K562 treated with DMSO at 1 percent for 12 hours (cell line): ENCODE measurements around the gene CLEC4E. TPM values are rescaled to one million over a fixed set of nuclear protein-coding genes. Genes with fewer than 3 reads are reported as not detected.

Source experiments
- total RNA-seq: library from RNA; unstranded; fragments of 300-600 nt; gene quantifications from 2 replicates; pipeline ENCODE4 v1.2.3, GENCODE V29; 2022; ENCODE audit not compliant: insufficient read depth

CLEC4E gene
- not detected in 2 replicates for total RNA-seq

GRCh38 chr12:8540831-8541230 is at the start of gene CLEC4E:
Gene CLEC4E (minus strand): TSS chr12:8540905. CDS start chr12:8540797, 108 bp downstream.

GRCh38 chr12:8513256-8513655 is 27.4 kb downstream of the CLEC4E start, which contains the start of gene CLEC4D:
Gene CLEC4D (plus strand): TSS chr12:8513503. CDS start chr12:8513733, 230 bp downstream.

Other genes starting within 250 kb of the CLEC4E start
- gene CLEC6A, start 84.9 kb downstream of the CLEC4E start, total RNA-seq, result not detected in 2 replicates
- gene CLEC4D, start 27.4 kb downstream of the CLEC4E start, total RNA-seq, result not detected in 2 replicates
- not detected in 2 replicates for gene AICDA, start 72.0 kb upstream of the CLEC4E start, total RNA-seq
- not detected in 2 replicates for gene MFAP5, start 121.9 kb upstream of the CLEC4E start, total RNA-seq
- gene RIMKLB, start 157.1 kb upstream of the CLEC4E start, total RNA-seq, result 5.9 and 9.8 TPM in 2 replicates